ENCODE results near the gene ZNF652.

ZNF652 gene

DNA sequence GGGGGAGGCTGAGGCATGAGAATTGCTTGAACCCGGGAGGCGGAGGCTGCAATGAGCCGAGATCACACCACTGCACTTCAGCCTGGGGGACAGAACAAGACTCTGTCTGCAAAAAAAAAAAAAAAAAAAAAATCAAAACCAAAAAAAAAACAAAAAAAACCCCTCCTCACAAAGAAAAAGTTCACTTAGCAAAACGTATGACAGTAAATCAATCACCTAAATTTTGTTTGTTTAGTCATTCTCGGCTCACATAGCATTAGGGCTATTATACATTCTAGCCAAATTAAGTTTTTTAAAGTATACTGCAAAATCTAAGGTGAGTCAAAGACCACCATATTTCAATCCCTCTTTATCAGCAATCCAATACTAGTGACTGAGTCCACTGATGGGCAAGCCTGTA is 5.7 kb downstream of the ZNF652 start:
- peaks cover 37% of the 10 kb centered on the region for H3K4me1 ChIP-seq (ENCODE audit: control insufficient read depth, low read length)
- H4K20me1 ChIP-seq (ENCODE audit: control insufficient read depth, insufficient read depth, low read depth, low read length): peaks cover 20% of the 10 kb centered on the region
- H3F3A ChIP-seq (ENCODE audit: control insufficient read depth, insufficient read depth): 0 out of 2 replicates have a peak, but pooled peaks cover 2% of the 10 kb centered on the region
- no peak overlapping the region for H3K4me3 ChIP-seq (ENCODE audit: low read length)
- peaks cover 12% of the 10 kb centered on the region; the same call in 1 of the 2 replicates for H3K36me3 ChIP-seq (ENCODE audit: control insufficient read depth, low read length)
- no peaks in the 10 kb centered on the region for H3K9me2 ChIP-seq (replicated peaks; ENCODE audit: control insufficient read depth, low read length)
- no peak for TF ChIP-seq EZH2phosphoT487 (IDR thresholded peaks at IDR 0.05; ENCODE audit: borderline replicate concordance, low read length)
- TF ChIP-seq, protein P1, sequence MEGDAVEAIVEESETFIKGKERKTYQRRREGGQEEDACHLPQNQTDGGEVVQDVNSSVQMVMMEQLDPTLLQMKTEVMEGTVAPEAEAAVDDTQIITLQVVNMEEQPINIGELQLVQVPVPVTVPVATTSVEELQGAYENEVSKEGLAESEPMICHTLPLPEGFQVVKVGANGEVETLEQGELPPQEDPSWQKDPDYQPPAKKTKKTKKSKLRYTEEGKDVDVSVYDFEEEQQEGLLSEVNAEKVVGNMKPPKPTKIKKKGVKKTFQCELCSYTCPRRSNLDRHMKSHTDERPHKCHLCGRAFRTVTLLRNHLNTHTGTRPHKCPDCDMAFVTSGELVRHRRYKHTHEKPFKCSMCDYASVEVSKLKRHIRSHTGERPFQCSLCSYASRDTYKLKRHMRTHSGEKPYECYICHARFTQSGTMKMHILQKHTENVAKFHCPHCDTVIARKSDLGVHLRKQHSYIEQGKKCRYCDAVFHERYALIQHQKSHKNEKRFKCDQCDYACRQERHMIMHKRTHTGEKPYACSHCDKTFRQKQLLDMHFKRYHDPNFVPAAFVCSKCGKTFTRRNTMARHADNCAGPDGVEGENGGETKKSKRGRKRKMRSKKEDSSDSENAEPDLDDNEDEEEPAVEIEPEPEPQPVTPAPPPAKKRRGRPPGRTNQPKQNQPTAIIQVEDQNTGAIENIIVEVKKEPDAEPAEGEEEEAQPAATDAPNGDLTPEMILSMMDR (IDR thresholded peaks at IDR 0.05; ENCODE audit: low read depth, low read length, poor library complexity, severe bottlenecking): no peak
- H3K79me2 ChIP-seq (ENCODE audit: control insufficient read depth, low read length): peaks cover 99% of the 10 kb centered on the region
- H3K4me2 ChIP-seq (ENCODE audit: low read length): no peak overlapping the region
- no peaks in the 10 kb centered on the region for H3K27me3 ChIP-seq (ENCODE audit: control insufficient read depth, low read length)
- no peaks in the 10 kb centered on the region for H3K9me3 ChIP-seq (ENCODE audit: control insufficient read depth, insufficient read depth, low read length)
- H3K27ac ChIP-seq (ENCODE audit: low read depth, low read length): no peak overlapping the region

DNA sequence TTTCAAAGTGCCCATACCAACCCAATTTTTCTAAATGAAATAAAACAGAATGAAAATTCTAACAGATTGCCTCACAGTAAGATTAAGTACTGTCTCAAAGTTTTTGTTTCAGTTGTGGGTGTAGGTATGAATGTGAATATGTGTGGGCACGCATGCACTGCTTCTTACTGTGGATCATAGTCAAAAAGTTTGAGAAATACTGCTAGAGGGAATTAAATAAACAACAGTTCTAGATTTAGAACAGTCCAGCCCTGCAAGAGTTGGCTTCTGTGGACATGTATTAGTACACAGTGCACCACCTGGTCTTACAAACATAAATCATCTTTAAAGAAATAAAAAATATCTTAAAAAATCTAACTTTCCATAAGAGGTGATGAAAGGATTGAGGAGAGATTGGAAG is 8.4 kb downstream of the ZNF652 start:
- H3K9me3 ChIP-seq (ENCODE audit: control insufficient read depth, insufficient read depth, low read length): no peaks in the 10 kb centered on the region
- H4K20me1 ChIP-seq (ENCODE audit: control insufficient read depth, insufficient read depth, low read depth, low read length): no peaks in the 10 kb centered on the region; the same call in 1 of the 2 replicates
- no peak overlapping the region for H3K4me3 ChIP-seq (ENCODE audit: low read length)
- H3K27ac ChIP-seq (ENCODE audit: low read depth, low read length): no peak overlapping the region
- no peaks in the 10 kb centered on the region; the same call in 1 of the 2 replicates for H3K36me3 ChIP-seq (ENCODE audit: control insufficient read depth, low read length)
- H3K4me2 ChIP-seq (ENCODE audit: low read length): no peak overlapping the region
- H3K9me2 ChIP-seq (replicated peaks; ENCODE audit: control insufficient read depth, low read length): no peaks in the 10 kb centered on the region
- peaks cover 15% of the 10 kb centered on the region for H3K4me1 ChIP-seq (ENCODE audit: control insufficient read depth, low read length)
- TF ChIP-seq EZH2phosphoT487 (IDR thresholded peaks at IDR 0.05; ENCODE audit: borderline replicate concordance, low read length): no peak
- TF ChIP-seq, protein P1 (IDR thresholded peaks at IDR 0.05; ENCODE audit: low read depth, low read length, poor library complexity, severe bottlenecking): no peak
- H3K79me2 ChIP-seq (ENCODE audit: control insufficient read depth, low read length): peaks cover 90% of the 10 kb centered on the region
- H3K27me3 ChIP-seq (ENCODE audit: control insufficient read depth, low read length): no peaks in the 10 kb centered on the region
- no peaks in the 10 kb centered on the region for H3F3A ChIP-seq (ENCODE audit: control insufficient read depth, insufficient read depth)

DNA sequence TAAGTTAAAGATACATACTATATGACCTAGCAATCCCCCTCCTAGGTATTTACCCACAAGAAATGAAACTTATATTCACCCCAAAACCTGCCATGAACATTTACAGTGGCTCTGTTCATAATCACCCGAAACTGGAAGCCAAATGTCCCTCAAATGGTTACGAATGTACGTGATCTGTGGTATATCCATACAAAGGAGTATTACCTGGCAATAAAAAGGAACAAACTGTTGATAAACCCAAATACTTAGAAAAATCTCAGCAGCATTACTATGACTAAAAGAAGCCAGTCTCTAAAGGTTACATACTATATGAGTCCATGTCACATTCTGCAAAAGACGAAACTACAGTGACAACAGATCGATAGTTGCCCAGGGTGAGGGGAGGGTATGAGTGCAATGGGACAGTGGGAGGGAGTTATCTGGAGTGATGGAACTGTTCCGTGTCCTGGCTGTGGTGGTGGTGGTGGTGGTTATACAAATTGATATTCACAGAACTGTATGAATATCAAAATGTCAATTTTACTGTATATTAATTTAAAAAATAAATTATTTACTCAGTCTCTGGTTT is 9.4 kb downstream of the ZNF652 start:
- no peaks in the 10 kb centered on the region for H3K9me3 ChIP-seq (ENCODE audit: control insufficient read depth, insufficient read depth, low read length)
- H3K27ac ChIP-seq (ENCODE audit: low read depth, low read length): no peak overlapping the region
- no peaks in the 10 kb centered on the region; the same call in 1 of the 2 replicates for H3K36me3 ChIP-seq (ENCODE audit: control insufficient read depth, low read length)
- no peak overlapping the region for H3K4me3 ChIP-seq (ENCODE audit: low read length)
- H3K4me1 ChIP-seq (ENCODE audit: control insufficient read depth, low read length): peaks cover 5% of the 10 kb centered on the region
- no peaks in the 10 kb centered on the region for H3K27me3 ChIP-seq (ENCODE audit: control insufficient read depth, low read length)
- H3K4me2 ChIP-seq (ENCODE audit: low read length): no peak overlapping the region
- no peaks in the 10 kb centered on the region for H3K9me2 ChIP-seq (replicated peaks; ENCODE audit: control insufficient read depth, low read length)
- no peaks in the 10 kb centered on the region for H3F3A ChIP-seq (ENCODE audit: control insufficient read depth, insufficient read depth)
- no peaks in the 10 kb centered on the region; the same call in 1 of the 2 replicates for H4K20me1 ChIP-seq (ENCODE audit: control insufficient read depth, insufficient read depth, low read depth, low read length)
- TF ChIP-seq, protein P1 (IDR thresholded peaks at IDR 0.05; ENCODE audit: low read depth, low read length, poor library complexity, severe bottlenecking): no peak
- peaks cover 90% of the 10 kb centered on the region for H3K79me2 ChIP-seq (ENCODE audit: control insufficient read depth, low read length)
